Subcutaneous abdominal adipose tissue (tissue), 5 donors: ENCODE results near the gene PTPRG.
A peak's percentile ranks its signal among the peaks of the same experiment; 100 is the strongest.

ENCODE experiments used
- H3K27ac ChIP-seq: one replicate; pipeline ENCODE4 v1.7.0; 2013; ENCODE audit warnings: low read depth, mild to moderate bottlenecking, inconsistent platforms, low read length, moderate library complexity
- H3K27me3 ChIP-seq, 5 donors: one replicate each; pipeline ENCODE4 v1.7.0; 2013; ENCODE audit warnings: low read length in 5 of 5, inconsistent platforms in 1 of 5; ENCODE audit not compliant: control insufficient read depth in 5 of 5, insufficient read depth in 4 of 5
- H3K36me3 ChIP-seq, 5 donors: one replicate each; pipeline ENCODE4 v1.7.0; 2013; ENCODE audit warnings: low read length in 5 of 5; ENCODE audit not compliant: control insufficient read depth in 5 of 5, insufficient read depth in 5 of 5
- H3K4me1 ChIP-seq, 5 donors: one replicate each; pipeline ENCODE4 v1.7.0; 2013; ENCODE audit warnings: low read length in 5 of 5, mild to moderate bottlenecking in 3 of 5, moderate library complexity in 1 of 5; ENCODE audit not compliant: control insufficient read depth in 5 of 5, insufficient read depth in 5 of 5
- H3K4me3 ChIP-seq, 5 donors: one replicate each; pipeline ENCODE4 v1.7.0; 2013; ENCODE audit warnings: low read length in 5 of 5, low read depth in 1 of 5
- H3K9ac ChIP-seq, 5 donors: one replicate each; pipeline ENCODE4 v1.7.0; 2013; ENCODE audit warnings: low read length in 5 of 5, mild to moderate bottlenecking in 4 of 5, moderate library complexity in 3 of 5
- H3K9me3 ChIP-seq, 5 donors: one replicate each; pipeline ENCODE4 v1.7.0; 2013; ENCODE audit warnings: low read length in 5 of 5; ENCODE audit not compliant: control insufficient read depth in 5 of 5
- donor health status: healthy.
- donor health status: healthy.
- donor health status: healthy.
- donor health status: healthy.
- donor health status: healthy.

PTPRG gene

GRCh38 chr3:61571516-61572336, 10.4 kb downstream of the PTPRG start:
- no peaks in the 10 kb centered on the region for H3K9me3 ChIP-seq
- no peak overlapping the region for H3K9ac ChIP-seq
- no peak overlapping the region for H3K4me3 ChIP-seq
- peak overlapping the region; percentile 68 for H3K27ac ChIP-seq
- H3K36me3 ChIP-seq = no peaks in the 10 kb centered on the region
- H3K4me1 ChIP-seq = peaks cover 4 to 31% (median 24%) of the 10 kb centered on the region in 5 donors
- H3K27me3 ChIP-seq = no peaks in the 10 kb centered on the region

GRCh38 chr3:61572879-61573278, 11.5 kb downstream of the PTPRG start:
- H3K27me3 ChIP-seq = no peaks in the 10 kb centered on the region
- H3K9ac ChIP-seq = no peak overlapping the region
- H3K4me3 ChIP-seq = no peak overlapping the region
- H3K4me1 ChIP-seq = peaks cover 4 to 31% (median 24%) of the 10 kb centered on the region in 5 donors
- H3K36me3 ChIP-seq = no peaks in the 10 kb centered on the region
- H3K9me3 ChIP-seq = no peaks in the 10 kb centered on the region
- H3K27ac ChIP-seq = no peak overlapping the region

- Histone ChIP-seq H3K4me3 (no peak overlapping the region), H3K9me3 (no peaks in the 10 kb centered on the region), H3K36me3 (no peaks in the 10 kb centered on the region), H3K27ac (no peak overlapping the region), H3K4me1 (peaks cover 4 to 37% (median 29%) of the 10 kb centered on the region in 5 donors), H3K27me3 (no peaks in the 10 kb centered on the region), H3K9ac (no peak overlapping the region)
These were observed 12.1 kb downstream of the PTPRG start for GRCh38 chr3:61573441-61573840.

GRCh38 chr3:61574854-61575253, 13.5 kb downstream of the PTPRG start:
- no peak overlapping the region for H3K27ac ChIP-seq
- no peaks in the 10 kb centered on the region for H3K27me3 ChIP-seq
- no peaks in the 10 kb centered on the region for H3K9me3 ChIP-seq
- H3K36me3 ChIP-seq = no peaks in the 10 kb centered on the region
- no peak overlapping the region for H3K4me3 ChIP-seq
- no peak overlapping the region for H3K9ac ChIP-seq
- H3K4me1 ChIP-seq = peaks cover 4 to 36% (median 33%) of the 10 kb centered on the region in 5 donors

GRCh38 chr3:61575893-61576292, 14.5 kb downstream of the PTPRG start:
- H3K4me1 ChIP-seq = peaks cover 2 to 27% (median 23%) of the 10 kb centered on the region in 5 donors
- H3K27ac ChIP-seq = no peak overlapping the region
- H3K9ac ChIP-seq = no peak overlapping the region
- no peaks in the 10 kb centered on the region for H3K9me3 ChIP-seq
- no peaks in the 10 kb centered on the region for H3K36me3 ChIP-seq
- no peaks in the 10 kb centered on the region for H3K27me3 ChIP-seq
- H3K4me3 ChIP-seq = no peak overlapping the region

- Histone ChIP-seq H3K4me3 (no peak overlapping the region), H3K9me3 (no peaks in the 10 kb centered on the region), H3K4me1 (peaks cover 0 to 16% (median 12%) of the 10 kb centered on the region in 5 donors), H3K9ac (no peak overlapping the region), H3K36me3 (no peaks in the 10 kb centered on the region), H3K27ac (no peak overlapping the region), H3K27me3 (no peaks in the 10 kb centered on the region)
These were observed 16.4 kb downstream of the PTPRG start for GRCh38 chr3:61577760-61578159.

- peaks cover 0 to 16% (median 12%) of the 10 kb centered on the region in 5 donors for H3K4me1 ChIP-seq
- H3K4me3 ChIP-seq = no peak overlapping the region
- H3K9ac ChIP-seq = no peak overlapping the region
- H3K9me3 ChIP-seq = no peaks in the 10 kb centered on the region
- no peak overlapping the region for H3K27ac ChIP-seq
- H3K27me3 ChIP-seq = no peaks in the 10 kb centered on the region
- no peaks in the 10 kb centered on the region for H3K36me3 ChIP-seq
These were observed 17.4 kb downstream of the PTPRG start for GRCh38 chr3:61578667-61579367.

GRCh38 chr3:61579685-61580084, 18.3 kb downstream of the PTPRG start:
- H3K36me3 ChIP-seq = no peaks in the 10 kb centered on the region
- no peaks in the 10 kb centered on the region for H3K9me3 ChIP-seq
- H3K4me3 ChIP-seq = no peak overlapping the region
- H3K9ac ChIP-seq = no peak overlapping the region
- peaks cover 0 to 16% (median 10%) of the 10 kb centered on the region in 5 donors for H3K4me1 ChIP-seq
- no peak overlapping the region for H3K27ac ChIP-seq
- no peaks in the 10 kb centered on the region for H3K27me3 ChIP-seq

- Histone ChIP-seq H3K27me3 (no peaks in the 10 kb centered on the region), H3K4me3 (no peak overlapping the region), H3K36me3 (no peaks in the 10 kb centered on the region), H3K27ac (no peak overlapping the region), H3K9ac (no peak overlapping the region), H3K4me1 (peaks cover 0 to 16% (median 10%) of the 10 kb centered on the region in 5 donors), H3K9me3 (no peaks in the 10 kb centered on the region)
These were observed 19.7 kb downstream of the PTPRG start for GRCh38 chr3:61580982-61581643.

GRCh38 chr3:61582287-61582686, 20.9 kb downstream of the PTPRG start:
- Histone ChIP-seq H3K27me3 (no peaks in the 10 kb centered on the region), H3K36me3 (no peaks in the 10 kb centered on the region), H3K27ac (no peak overlapping the region), H3K4me3 (no peak overlapping the region), H3K9ac (no peak overlapping the region), H3K9me3 (no peaks in the 10 kb centered on the region), H3K4me1 (peaks cover 0 to 16% (median 10%) of the 10 kb centered on the region in 5 donors)
